ENCODE measurements around the gene CHD2.

Gene CHD2

GRCh38 chr15:93076217-93076616 is 176.1 kb downstream of the CHD2 start:
- H3K4me3 ChIP-seq (replicated peaks; ENCODE audit: low read depth, low read length), result no peak overlapping the region
- no peak for TF ChIP-seq CTCF (IDR thresholded peaks at IDR 0.05; ENCODE audit: low read depth, low read length, missing control alignments)
- no peak for DNase-seq (ENCODE audit: extremely low read depth, low read depth)

DNA sequence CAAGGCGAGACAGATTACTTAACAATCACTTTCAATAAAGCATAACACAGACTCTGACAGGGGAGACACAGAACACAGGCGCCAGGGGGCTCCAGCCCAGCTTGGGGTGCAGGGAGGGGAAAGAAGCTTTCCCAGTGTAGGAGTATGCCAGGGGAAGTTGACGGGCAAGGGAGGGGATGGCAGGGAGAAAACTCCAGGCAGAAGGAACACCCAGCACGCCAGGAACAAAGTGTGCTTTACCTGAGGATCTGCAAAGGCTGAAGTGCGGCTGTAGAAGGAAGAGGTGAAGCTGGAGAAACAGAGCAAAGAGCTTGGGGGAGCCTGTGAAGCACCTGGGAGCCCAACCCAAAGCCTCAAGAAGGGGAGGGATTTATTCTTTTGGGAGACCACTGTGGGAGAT is 176.8 kb downstream of the CHD2 start:
- H3K4me3 ChIP-seq (replicated peaks; ENCODE audit: low read depth, low read length), result no peak overlapping the region
- TF ChIP-seq CTCF (IDR thresholded peaks at IDR 0.05; ENCODE audit: low read depth, low read length, missing control alignments), result no peak
- no peak for DNase-seq (ENCODE audit: extremely low read depth, low read depth)

Data from HFF-Myc (cell line).